ENCODE measurements around the gene SPG7. TPM values are rescaled to one million over a fixed set of nuclear protein-coding genes. Genes with fewer than 3 reads are reported as not detected.
A peak's percentile ranks its signal among the peaks of the same experiment; 100 is the strongest.

The SPG7 gene
- polyA plus RNA-seq, 3 donors, result 90.6 to 139 (median 130) TPM

GRCh38 chr16:89544713-89545043 lies 36.5 kb downstream of the SPG7 start:
- DNase-seq, result no peak

- no peak for DNase-seq
These were observed 37.0 kb downstream of the SPG7 start for GRCh38 chr16:89545044-89545830.

- DNase-seq, result no peak
These were observed 37.8 kb downstream of the SPG7 start for GRCh38 chr16:89545831-89546574.

- DNase-seq, result no peak
These were observed 38.6 kb downstream of the SPG7 start for GRCh38 chr16:89546781-89547180.

- DNase-seq, result no peak
These were observed 39.1 kb downstream of the SPG7 start for GRCh38 chr16:89547291-89547690.

- DNase-seq, result no peak
These were observed 39.7 kb downstream of the SPG7 start for GRCh38 chr16:89547860-89548259.

- no peak for DNase-seq
These were observed 40.3 kb downstream of the SPG7 start for GRCh38 chr16:89548344-89549006.

GRCh38 chr16:89549007-89549700 lies 41.0 kb downstream of the SPG7 start:
- no peak for DNase-seq

- no peak for DNase-seq
These were observed 42.3 kb downstream of the SPG7 start for GRCh38 chr16:89550421-89551007.

- DNase-seq, result no peak
These were observed 44.1 kb downstream of the SPG7 start for GRCh38 chr16:89552329-89552728.

GRCh38 chr16:89552913-89553312 lies 44.7 kb downstream of the SPG7 start:
- DNase-seq, result no peak

- DNase-seq, result no peak
These were observed 45.5 kb downstream of the SPG7 start for GRCh38 chr16:89553733-89554132.

GRCh38 chr16:89554343-89554742 lies 46.1 kb downstream of the SPG7 start:
- DNase-seq, result no peak

GRCh38 chr16:89555265-89555664 lies 47.1 kb downstream of the SPG7 start:
- no peak for DNase-seq

- no peak for DNase-seq
These were observed 47.6 kb downstream of the SPG7 start for GRCh38 chr16:89555780-89556179.

- peak; percentile 61 for DNase-seq
These were observed 48.8 kb downstream of the SPG7 start for GRCh38 chr16:89556750-89557689.

- no peak for DNase-seq
These were observed 49.7 kb downstream of the SPG7 start for GRCh38 chr16:89557690-89558490.

GRCh38 chr16:89560378-89561141 lies 52.4 kb downstream of the SPG7 start, which contains the start of gene RPL13:
RPL13 (plus strand) TSS chr16:89560682; CDS start chr16:89560960, 278 bp downstream.
- DNase-seq, result peak; percentile 96
